ENCODE measurements around the gene CMSS1. TPM values are rescaled to one million over a fixed set of nuclear protein-coding genes. Genes with fewer than 3 reads are reported as not detected.
"Not testable (repeated sequence)": the region's sequence is repeated elsewhere in the genome, so short reads cannot be mapped to it uniquely, and the experiment has no call there.

CMSS1 gene
- total and polyA plus RNA-seq, 2 donors = 14.7 to 25.0 TPM

GRCh38 chr3:100033903-100034471 lies 216.3 kb downstream of the CMSS1 start:
- DNase-seq (ENCODE audit: extremely low spot score) = no peak
- no peak overlapping the region for H3K27ac ChIP-seq (ENCODE audit: low read depth)
- H3K4me1 ChIP-seq (ENCODE audit: insufficient read depth) = no peaks in the 10 kb centered on the region
- 67% methylated on average over 3 of the region's 3 CpGs for WGBS
- H3K36me3 ChIP-seq (ENCODE audit: insufficient read depth) = no peaks in the 10 kb centered on the region
- H3K4me3 ChIP-seq (ENCODE audit: low read depth, low read length) = no peak overlapping the region

- no peaks in the 10 kb centered on the region for H3K36me3 ChIP-seq (ENCODE audit: insufficient read depth)
- no peaks in the 10 kb centered on the region for H3K4me1 ChIP-seq (ENCODE audit: insufficient read depth)
- H3K4me3 ChIP-seq (ENCODE audit: low read depth, low read length) = no peak overlapping the region
- no peak overlapping the region for H3K27ac ChIP-seq (ENCODE audit: low read depth)
- no peak for DNase-seq (ENCODE audit: extremely low spot score)
These were observed 221.4 kb downstream of the CMSS1 start for GRCh38 chr3:100039075-100039474.

- H3K4me3 ChIP-seq (ENCODE audit: low read depth, low read length) = no peak overlapping the region
- no peaks in the 10 kb centered on the region for H3K36me3 ChIP-seq (ENCODE audit: insufficient read depth)
- H3K4me1 ChIP-seq (ENCODE audit: insufficient read depth) = no peaks in the 10 kb centered on the region
- DNase-seq (ENCODE audit: extremely low spot score) = peak; percentile 40
- peak overlapping the region; percentile 32 for H3K27ac ChIP-seq (ENCODE audit: low read depth)
- 22% methylated on average over 3 of the region's 3 CpGs for WGBS
These were observed 223.0 kb downstream of the CMSS1 start for GRCh38 chr3:100040451-100041225.

- H3K4me1 ChIP-seq (ENCODE audit: insufficient read depth) = no peaks in the 10 kb centered on the region
- H3K36me3 ChIP-seq (ENCODE audit: insufficient read depth) = no peaks in the 10 kb centered on the region
- DNase-seq (ENCODE audit: extremely low spot score) = peak; percentile 58
- H3K4me3 ChIP-seq (ENCODE audit: low read depth, low read length) = no peak overlapping the region
- WGBS = 25% methylated on average over 1 of the region's 1 CpG
- peak overlapping the region; percentile 38 for H3K27ac ChIP-seq (ENCODE audit: low read depth)
These were observed 223.7 kb downstream of the CMSS1 start for GRCh38 chr3:100041328-100041749.

GRCh38 chr3:100042166-100042981 lies 224.7 kb downstream of the CMSS1 start:
- WGBS = 22% methylated on average over 6 of the region's 6 CpGs

GRCh38 chr3:100043271-100043670 lies 225.6 kb downstream of the CMSS1 start:
- Histone ChIP-seq H3K36me3 (ENCODE audit: insufficient read depth) (no peaks in the 10 kb centered on the region), H3K4me1 (ENCODE audit: insufficient read depth) (no peaks in the 10 kb centered on the region), H3K27ac (ENCODE audit: low read depth) (no peak overlapping the region), H3K4me3 (ENCODE audit: low read depth, low read length) (no peak overlapping the region)
- DNase-seq (ENCODE audit: extremely low spot score) = no peak
- WGBS = 53% methylated on average over 1 of the region's 1 CpG

More at GRCh38 chr3:100042166-100042981, 224.7 kb downstream of the CMSS1 start:
- H3K27ac ChIP-seq (ENCODE audit: low read depth) = peak overlapping the region; percentile 50
- H3K4me1 ChIP-seq (ENCODE audit: insufficient read depth) = no peaks in the 10 kb centered on the region
- no peak overlapping the region for H3K4me3 ChIP-seq (ENCODE audit: low read depth, low read length)
- no peaks in the 10 kb centered on the region for H3K36me3 ChIP-seq (ENCODE audit: insufficient read depth)
- peak; percentile 45 for DNase-seq (ENCODE audit: extremely low spot score)

- Histone ChIP-seq H3K27ac (ENCODE audit: low read depth) (no peak overlapping the region), H3K4me1 (ENCODE audit: insufficient read depth) (no peaks in the 10 kb centered on the region), H3K4me3 (ENCODE audit: low read depth, low read length) (no peak overlapping the region), H3K36me3 (ENCODE audit: insufficient read depth) (no peaks in the 10 kb centered on the region)
- DNase-seq (ENCODE audit: extremely low spot score) = no peak
These were observed 226.7 kb downstream of the CMSS1 start for GRCh38 chr3:100044369-100044768.

GRCh38 chr3:100045696-100046095 lies 228.0 kb downstream of the CMSS1 start:
- Histone ChIP-seq H3K4me1 (ENCODE audit: insufficient read depth) (no peaks in the 10 kb centered on the region), H3K36me3 (ENCODE audit: insufficient read depth) (no peaks in the 10 kb centered on the region), H3K27ac (ENCODE audit: low read depth) (no peak overlapping the region), H3K4me3 (ENCODE audit: low read depth, low read length) (no peak overlapping the region)
- 60% methylated on average over 3 of the region's 3 CpGs for whole genome bisulfite sequencing
- no peak for DNase-seq (ENCODE audit: extremely low spot score)

GRCh38 chr3:100046986-100047385 lies 229.3 kb downstream of the CMSS1 start:
- no peak overlapping the region for H3K27ac ChIP-seq (ENCODE audit: low read depth)
- DNase-seq (ENCODE audit: extremely low spot score) = no peak
- H3K4me1 ChIP-seq (ENCODE audit: insufficient read depth) = no peaks in the 10 kb centered on the region
- WGBS = 67% methylated on average over 2 of the region's 2 CpGs
- no peak overlapping the region for H3K4me3 ChIP-seq (ENCODE audit: low read depth, low read length)
- H3K36me3 ChIP-seq (ENCODE audit: insufficient read depth) = no peaks in the 10 kb centered on the region

GRCh38 chr3:100047455-100048141 lies 229.9 kb downstream of the CMSS1 start:
- no peak overlapping the region for H3K4me3 ChIP-seq (ENCODE audit: low read depth, low read length)
- no peaks in the 10 kb centered on the region for H3K36me3 ChIP-seq (ENCODE audit: insufficient read depth)
- no peak overlapping the region for H3K27ac ChIP-seq (ENCODE audit: low read depth)
- WGBS = 60% methylated on average over 6 of the region's 6 CpGs
- no peaks in the 10 kb centered on the region for H3K4me1 ChIP-seq (ENCODE audit: insufficient read depth)
- no peak for DNase-seq (ENCODE audit: extremely low spot score)

GRCh38 chr3:100048248-100048647 lies 230.6 kb downstream of the CMSS1 start:
- H3K36me3 ChIP-seq (ENCODE audit: insufficient read depth) = no peaks in the 10 kb centered on the region
- no peak for DNase-seq (ENCODE audit: extremely low spot score)
- no peak overlapping the region for H3K4me3 ChIP-seq (ENCODE audit: low read depth, low read length)
- no peak overlapping the region for H3K27ac ChIP-seq (ENCODE audit: low read depth)
- no peaks in the 10 kb centered on the region for H3K4me1 ChIP-seq (ENCODE audit: insufficient read depth)
- 95% methylated on average over 3 of the region's 3 CpGs for WGBS

GRCh38 chr3:100051513-100051912 lies 233.9 kb downstream of the CMSS1 start:
- H3K4me3 ChIP-seq (ENCODE audit: low read depth, low read length); H3K36me3 ChIP-seq (ENCODE audit: insufficient read depth); DNase-seq (ENCODE audit: extremely low spot score); H3K27ac ChIP-seq (ENCODE audit: low read depth); H3K4me1 ChIP-seq (ENCODE audit: insufficient read depth): not testable (repeated sequence)
- WGBS = 96% methylated on average over 3 of the region's 3 CpGs

- WGBS = 94% methylated on average over 6 of the region's 6 CpGs
- Histone ChIP-seq H3K27ac (ENCODE audit: low read depth) (no peak overlapping the region), H3K36me3 (ENCODE audit: insufficient read depth) (no peaks in the 10 kb centered on the region), H3K4me3 (ENCODE audit: low read depth, low read length) (no peak overlapping the region), H3K4me1 (ENCODE audit: insufficient read depth) (no peaks in the 10 kb centered on the region)
- no peak for DNase-seq (ENCODE audit: extremely low spot score)
These were observed 236.4 kb downstream of the CMSS1 start for GRCh38 chr3:100053951-100054620.

Measured in urinary bladder (tissue), 4 donors.